Measurements from ENCODE around the gene CUZD1.

The CUZD1 gene

DNA sequence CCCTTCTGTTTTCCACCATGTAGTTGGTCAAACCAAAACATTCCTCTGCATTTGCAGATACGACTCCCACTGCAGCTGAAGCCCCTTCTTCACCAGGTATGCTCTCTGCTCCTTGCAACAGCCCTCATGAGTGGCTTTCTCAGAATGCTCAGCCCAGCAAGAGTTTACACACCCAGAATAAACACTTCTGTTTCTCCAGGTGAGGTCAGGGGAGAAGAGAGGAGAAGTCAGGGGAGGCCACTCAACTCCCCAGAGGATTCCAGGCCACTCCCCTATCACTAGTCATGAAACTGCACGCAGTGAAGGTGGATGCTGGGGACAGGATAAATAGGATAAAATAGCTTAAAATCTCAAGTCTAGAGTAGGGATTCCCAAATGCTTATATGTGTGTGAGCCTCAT is 31.2 kb downstream of the CUZD1 start:
- DNase-seq, result no peak

DNA sequence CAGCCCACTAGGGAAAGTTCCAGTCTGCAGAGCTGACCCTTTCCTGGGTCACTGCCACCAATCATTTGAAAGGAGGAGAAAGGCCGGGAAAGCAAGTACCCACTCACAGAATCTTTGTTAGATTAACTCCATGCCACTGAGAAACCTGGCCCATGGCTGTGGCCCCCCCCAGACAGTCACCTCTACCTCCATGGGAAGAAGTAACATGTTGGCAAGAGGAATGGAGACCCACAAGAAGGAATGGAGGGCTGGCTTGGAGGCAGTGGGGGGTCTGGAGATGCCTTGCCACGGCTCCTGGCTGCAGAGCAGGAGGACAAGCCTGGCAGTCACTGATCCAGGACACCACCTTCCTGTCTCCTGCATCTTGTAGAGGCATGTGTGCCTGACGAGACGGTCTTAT is 32.9 kb downstream of the CUZD1 start:
- no peak for DNase-seq

DNA sequence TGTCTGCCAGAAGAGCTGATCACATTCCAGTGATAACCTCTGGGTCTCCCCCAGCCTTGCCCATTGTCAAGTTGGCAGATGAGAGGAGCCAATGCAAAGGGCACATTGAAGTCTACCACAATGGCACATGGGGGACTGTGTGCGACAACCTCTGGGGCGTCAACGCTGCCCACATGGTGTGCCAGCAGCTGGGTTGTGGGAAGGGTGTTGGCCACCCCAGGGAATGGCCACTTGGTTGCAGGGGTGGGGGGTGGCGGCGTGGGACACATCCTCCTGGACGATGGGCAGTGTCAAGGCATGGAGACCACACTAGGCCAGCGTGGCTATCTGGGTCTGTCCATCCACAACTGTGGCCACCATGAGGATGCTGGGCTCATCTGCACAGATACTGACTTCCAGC is 43.4 kb downstream of the CUZD1 start:
- DNase-seq, result no peak

DNA sequence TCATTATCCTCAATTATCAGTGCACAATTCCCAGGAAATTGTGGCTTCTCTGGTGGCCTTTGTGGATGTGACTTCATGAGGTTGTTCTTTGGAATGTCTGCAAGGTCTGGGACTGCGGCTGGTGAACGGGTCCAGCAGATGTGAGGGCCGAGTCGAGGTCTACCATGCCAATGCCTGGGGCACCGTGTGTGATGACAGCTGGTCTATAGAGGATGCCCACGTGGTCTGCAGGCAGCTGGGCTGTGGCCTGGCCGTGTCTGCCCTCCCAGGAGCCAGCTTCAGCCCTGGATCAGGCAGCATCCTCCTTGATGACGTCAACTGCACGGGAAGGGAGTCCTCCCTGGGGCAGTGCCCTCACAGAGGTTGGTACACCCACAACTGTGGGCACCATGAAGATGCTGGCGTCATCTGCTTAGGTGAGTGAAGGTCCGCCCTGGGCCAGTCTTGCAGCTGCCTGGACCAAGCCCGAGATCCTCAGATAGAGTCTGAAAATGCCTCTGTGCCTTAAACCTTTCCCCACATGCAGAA is 46.9 kb downstream of the CUZD1 start:
- no peak for DNase-seq

DNA sequence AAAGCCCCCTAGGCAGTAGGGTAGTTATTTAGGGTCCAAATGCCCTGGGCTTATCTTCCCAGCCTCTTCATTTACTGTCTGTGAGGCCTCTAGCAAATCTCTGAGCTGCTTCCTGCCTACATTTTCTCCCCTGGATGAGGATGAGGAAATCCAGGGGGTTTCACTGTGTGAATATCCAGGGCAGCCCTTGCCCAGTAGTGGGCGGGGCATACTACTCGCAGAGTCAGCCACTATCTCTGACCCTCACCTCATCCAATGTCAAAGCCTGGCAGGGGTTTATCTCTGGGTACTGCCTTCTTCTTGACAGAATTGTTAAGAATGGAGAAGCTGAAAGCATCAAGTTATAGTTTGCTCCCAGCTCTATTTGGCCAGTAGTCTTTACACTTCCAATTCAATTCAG is 48.9 kb downstream of the CUZD1 start:
- DNase-seq, result no peak

DNA sequence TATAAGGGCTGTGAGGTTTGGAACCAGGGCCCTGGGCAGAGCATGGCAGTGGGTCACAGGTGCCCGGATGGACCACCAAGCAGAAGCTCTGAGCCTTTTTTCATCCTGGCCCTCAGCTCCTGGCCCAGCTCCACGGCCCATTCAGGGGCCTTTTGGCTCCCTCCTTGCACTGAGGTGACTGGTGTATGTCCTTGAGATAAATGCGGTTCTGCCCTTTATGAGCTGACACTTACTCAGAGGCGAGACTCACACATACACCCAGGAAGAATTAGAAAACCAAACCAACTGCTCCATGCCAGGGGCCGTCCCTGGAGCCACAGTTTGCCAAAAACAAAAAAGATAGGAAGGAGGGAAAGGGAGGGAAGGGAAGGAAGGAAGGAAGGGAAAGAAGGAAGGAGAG is 49.7 kb downstream of the CUZD1 start:
- DNase-seq, result no peak

DNA sequence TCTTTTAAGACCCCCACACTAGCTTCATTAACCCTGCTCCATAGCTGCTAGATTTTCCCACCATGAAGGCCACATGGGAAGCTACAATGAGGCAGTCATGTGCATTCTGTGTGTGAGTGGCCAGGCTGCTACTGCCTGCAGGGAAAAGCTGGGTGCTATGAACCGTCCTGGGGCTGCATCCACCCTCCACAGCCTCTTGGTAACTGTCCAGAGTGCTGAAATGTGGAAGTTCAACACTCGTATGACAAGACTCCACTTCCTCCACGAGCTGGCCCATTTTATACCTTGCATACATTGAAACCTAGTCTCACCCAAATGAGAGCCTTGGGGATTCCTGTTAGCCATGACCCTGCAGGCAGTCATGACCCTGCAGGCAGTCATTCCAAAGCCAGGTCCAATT is 59.4 kb downstream of the CUZD1 start:
- no peak for DNase-seq

DNA sequence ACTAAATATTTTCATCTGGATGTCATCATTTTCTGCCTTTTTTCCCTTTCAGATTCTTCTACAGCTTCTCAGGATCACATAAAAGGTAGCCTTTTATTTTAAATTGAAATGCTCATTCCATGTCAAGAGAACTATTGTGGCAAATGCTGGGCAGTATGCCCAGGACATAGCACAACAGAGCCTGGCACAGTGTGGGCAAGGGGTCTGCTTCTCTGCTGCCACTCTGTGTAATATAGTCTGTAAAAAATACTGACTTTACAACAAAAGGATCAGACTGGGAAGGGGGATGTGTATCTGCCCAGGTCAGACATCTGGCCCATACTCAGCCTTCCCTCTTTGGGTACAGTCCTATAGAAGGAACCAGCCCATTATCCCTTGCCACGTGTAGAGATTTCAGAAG is 62.7 kb downstream of the CUZD1 start:
- no peak for DNase-seq
